Hematopoietic multipotent progenitor cell (in vitro differentiated cells): ENCODE measurements around the gene CMTM2. TPM values are rescaled to one million over a fixed set of nuclear protein-coding genes. Genes with fewer than 3 reads are reported as not detected.
"Not testable (repeated sequence)": the region's sequence is repeated elsewhere in the genome, so short reads cannot be mapped to it uniquely, and the experiment has no call there.

ENCODE experiments used
- DNase-seq, 3 donors: peaks; one replicate each; pipeline ENCODE4 v3.0.0-alpha.2; 2011 to 2015; ENCODE audit warnings: low read depth in 2 of 3, low spot score in 2 of 3
- total RNA-seq: library from RNA; depleted of rRNA; stranded (reverse); fragments of >200 nt; gene quantifications from one replicate; pipeline ENCODE4 v1.2.3, GENCODE V29; 2012

The CMTM2 gene
- total RNA-seq, 1 donor, result 0.54 TPM

GRCh38 chr16:66580605-66581209, 1.4 kb downstream of the CMTM2 start:
- no peak for DNase-seq

DNA sequence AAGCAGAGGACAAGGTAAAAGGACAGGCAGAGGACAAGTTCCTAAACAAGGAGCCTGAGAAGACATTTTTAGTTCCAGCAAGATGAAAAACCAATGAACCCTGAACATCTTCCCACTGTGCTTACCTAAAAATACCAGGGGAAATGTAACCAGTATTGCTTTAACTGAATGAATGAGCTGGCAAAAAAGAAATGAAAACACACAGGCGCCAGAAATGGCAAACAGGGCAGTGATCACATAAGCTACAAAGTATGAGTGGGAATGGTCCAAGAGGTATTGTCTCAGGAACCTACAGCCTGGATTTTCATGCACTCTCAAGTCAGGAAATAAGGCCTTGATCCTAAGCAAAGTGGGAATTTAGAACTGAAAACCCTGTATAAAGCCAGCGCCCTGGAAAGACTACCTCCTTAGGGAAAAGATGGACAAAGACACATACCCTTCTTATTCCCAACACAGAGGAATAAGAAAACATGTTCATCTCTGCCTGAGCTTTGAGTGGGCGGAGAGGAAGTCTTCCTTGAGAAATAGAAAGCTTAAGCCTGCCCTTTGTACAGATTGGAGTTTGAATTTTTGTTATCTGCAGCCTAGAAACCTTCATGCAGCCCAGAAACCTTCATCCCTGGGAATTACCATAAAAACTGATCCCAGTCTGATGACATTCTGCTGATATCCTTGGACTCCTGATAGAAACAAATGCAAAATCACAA, 2.1 kb downstream of the CMTM2 start:
- DNase-seq, result no peak

GRCh38 chr16:66585481-66586239, 6.4 kb downstream of the CMTM2 start:
- DNase-seq, result peak in 1 of 3 donors; percentile 48

DNA sequence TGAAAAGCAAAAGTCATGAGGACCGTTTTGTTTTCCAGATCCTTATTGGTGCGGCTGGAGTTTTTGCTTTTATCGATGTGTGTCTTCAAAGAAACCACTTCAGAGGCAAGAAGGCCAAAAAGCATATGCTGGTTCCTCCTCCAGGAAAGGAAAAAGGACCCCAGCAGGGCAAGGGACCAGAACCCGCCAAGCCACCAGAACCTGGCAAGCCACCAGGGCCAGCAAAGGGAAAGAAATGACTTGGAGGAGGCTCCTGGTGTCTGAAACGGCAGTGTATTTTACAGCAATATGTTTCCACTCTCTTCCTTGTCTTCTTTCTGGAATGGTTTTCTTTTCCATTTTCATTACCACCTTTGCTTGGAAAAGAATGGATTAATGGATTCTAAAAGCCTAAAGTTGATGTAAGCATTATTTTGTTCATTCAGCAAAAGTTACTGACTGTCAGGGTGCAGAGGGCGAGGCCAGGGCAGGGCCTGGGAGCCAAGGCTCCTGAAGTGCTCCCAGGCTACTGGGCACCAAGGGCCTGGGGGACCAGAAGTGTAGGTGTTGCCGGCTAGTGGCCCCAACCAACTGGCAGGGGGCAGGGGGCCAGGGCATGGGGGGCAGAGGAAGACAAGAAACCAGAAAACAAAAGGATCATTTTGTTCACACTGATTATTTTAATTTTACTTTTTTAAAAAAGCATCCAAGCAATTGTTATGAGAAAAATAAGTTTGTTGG, 8.8 kb downstream of the CMTM2 start:
- DNase-seq, result no peak

GRCh38 chr16:66588981-66589713, 9.9 kb downstream of the CMTM2 start:
- DNase-seq, result peak in 2 of 3 donors; percentile 89 to 91

GRCh38 chr16:66590322-66590721, 11.1 kb downstream of the CMTM2 start:
- DNase-seq, result peak in 2 of 3 donors; percentile 57 to 68

GRCh38 chr16:66591018-66591417, 11.8 kb downstream of the CMTM2 start:
- DNase-seq, result no peak

- no peak for DNase-seq
Measured at GRCh38 chr16:66592241-66592640, 13.0 kb downstream of the CMTM2 start.

- no peak for DNase-seq
Measured at GRCh38 chr16:66592814-66593213, 13.6 kb downstream of the CMTM2 start.

- no peak for DNase-seq
Measured at GRCh38 chr16:66594739-66595138, 15.5 kb downstream of the CMTM2 start.

GRCh38 chr16:66596559-66596958, 17.3 kb downstream of the CMTM2 start:
- not testable (repeated sequence) for DNase-seq

GRCh38 chr16:66596986-66597848, 18.0 kb downstream of the CMTM2 start:
- no peak for DNase-seq

DNA sequence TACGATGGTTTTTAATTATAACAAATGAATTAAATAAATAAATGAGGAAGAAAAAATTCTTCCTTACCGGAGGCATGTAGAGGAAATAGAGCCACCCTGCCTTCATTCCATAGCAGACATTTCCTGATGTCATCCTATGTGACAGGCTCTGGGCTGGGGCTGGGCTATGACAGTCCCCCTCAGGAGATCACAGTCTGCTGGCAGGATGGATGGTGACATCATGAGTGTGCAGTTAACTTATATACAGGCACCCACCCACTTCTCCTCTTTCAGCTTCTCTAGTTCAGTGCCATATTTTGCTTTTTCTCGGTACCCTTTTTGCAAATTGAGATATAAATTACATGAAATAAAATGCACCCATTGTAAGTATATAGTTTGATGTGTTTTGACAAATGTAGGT, 18.8 kb downstream of the CMTM2 start:
- DNase-seq, result no peak

GRCh38 chr16:66599726-66600125, 20.5 kb downstream of the CMTM2 start:
- no peak for DNase-seq

- DNase-seq, result no peak
Measured at GRCh38 chr16:66600477-66600876, 21.2 kb downstream of the CMTM2 start.

GRCh38 chr16:66601471-66601870, 22.2 kb downstream of the CMTM2 start:
- DNase-seq, result no peak

- peak; percentile 66 to 84 (median 80) for DNase-seq
Measured at GRCh38 chr16:66603537-66604375, 24.5 kb downstream of the CMTM2 start.

DNA sequence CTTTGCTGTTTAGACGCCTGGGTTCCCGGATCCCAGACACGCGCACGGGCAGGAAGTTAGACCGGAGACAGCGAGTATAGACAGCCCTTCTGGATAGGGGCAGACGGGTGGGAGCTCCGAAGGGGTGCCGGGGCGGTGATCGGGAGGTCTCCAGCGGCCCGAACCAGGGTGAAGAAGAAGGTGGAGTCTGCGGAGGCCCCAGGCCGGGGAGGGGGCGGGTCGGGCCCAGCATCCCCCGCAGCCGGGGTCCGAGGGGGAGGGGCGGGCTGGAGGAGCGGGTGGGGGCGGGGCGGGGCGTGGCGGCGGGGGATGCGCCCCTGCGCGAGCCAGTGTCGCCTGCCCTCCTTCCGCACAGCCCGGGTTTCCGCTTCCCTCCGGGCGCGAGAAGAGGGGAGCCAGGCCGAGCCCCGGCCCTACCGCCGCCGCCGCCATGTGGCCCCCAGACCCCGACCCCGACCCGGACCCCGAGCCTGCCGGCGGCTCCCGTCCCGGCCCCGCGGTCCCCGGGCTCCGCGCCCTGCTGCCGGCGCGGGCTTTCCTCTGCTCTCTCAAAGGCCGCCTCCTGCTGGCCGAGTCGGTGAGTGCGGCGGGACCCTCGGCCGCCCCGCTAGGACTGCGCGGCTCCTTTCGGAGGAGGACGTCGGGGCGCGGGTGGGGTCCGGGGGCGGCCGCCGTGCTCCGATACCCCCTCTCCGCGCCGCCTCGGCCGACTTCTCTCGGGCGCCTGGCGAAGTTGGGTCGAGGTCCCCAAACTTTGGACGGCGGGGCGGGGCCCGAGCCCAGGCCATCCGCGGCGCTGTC, 25.3 kb downstream of the CMTM2 start, which contains the start of gene CMTM3:
Gene CMTM3, plus strand, starts transcription at position 329 of the 801 bp plus-strand sequence. Its CDS starts 102 bp downstream, at position 431.
- DNase-seq, result peak; percentile 52 to 78 (median 71)
